GM23338 (cell line): Measurements from ENCODE around the gene KLRC3.
"Not testable (repeated sequence)": the region's sequence is repeated elsewhere in the genome, so short reads cannot be mapped to it uniquely, and the experiment has no call there.

Experiments
- CREB1 ChIP-seq: fragments of 250-450 bp; sonication (Bioruptor Pico); IDR thresholded peaks from 2 replicates; pipeline ENCODE4 v1.5.0; 2020; ENCODE audit warnings: low read depth, mild to moderate bottlenecking, moderate library complexity
- CTCF ChIP-seq, 2 experiments: fragments of 200-600 bp in 1 of 2; sonication (generic) in 1 of 2; conservative IDR thresholded peaks; 2 replicates each; pipeline versions ENCODE4 v1.5.1 to v1.6.1; 2016 to 2017; ENCODE audit warnings: antibody characterized with exemption in 2 of 2, low read depth in 2 of 2, mild to moderate bottlenecking in 2 of 2, moderate library complexity in 1 of 2
- ETS1 ChIP-seq: IDR thresholded peaks from 2 replicates; pipeline ENCODE4 v1.6.1; 2016; ENCODE audit warnings: antibody characterized with exemption
- EZH2 ChIP-seq: fragments of 200-600 bp; sonication (generic); IDR thresholded peaks from one replicate; pipeline ENCODE4 v1.8.0; 2017; ENCODE audit warnings: antibody characterized with exemption, mild to moderate bottlenecking, low read depth; ENCODE audit not compliant: unreplicated experiment
- EZH2phosphoT487 ChIP-seq: fragments of 200-600 bp; sonication (generic); IDR thresholded peaks from one replicate; pipeline ENCODE4 v1.8.1; 2018; ENCODE audit warnings: antibody characterized with exemption; ENCODE audit not compliant: unreplicated experiment
- JUNB ChIP-seq: IDR thresholded peaks from one replicate; pipeline ENCODE4 v1.6.1; 2016; ENCODE audit warnings: antibody characterized with exemption; ENCODE audit not compliant: unreplicated experiment
- POLR2AphosphoS5 ChIP-seq: IDR thresholded peaks from 2 replicates; pipeline ENCODE4 v1.6.1; 2016; ENCODE audit warnings: antibody characterized with exemption, low read depth
- REST ChIP-seq: IDR thresholded peaks from one replicate; pipeline ENCODE4 v1.6.1; 2018; ENCODE audit warnings: antibody characterized with exemption; ENCODE audit not compliant: unreplicated experiment
- ZNF331 ChIP-seq: fragments of 250-450 bp; sonication (Bioruptor Pico); IDR thresholded peaks from 2 replicates; pipeline ENCODE4 v1.5.0; 2020; ENCODE audit warnings: low read depth, mild to moderate bottlenecking, moderate library complexity
- ZNF462 ChIP-seq: fragments of 250-450 bp; sonication (Bioruptor Pico); IDR thresholded peaks from 2 replicates; pipeline ENCODE4 v1.5.0; 2020; ENCODE audit warnings: mild to moderate bottlenecking, moderate library complexity

- not testable (repeated sequence) for TF ChIP-seq REST; CTCF (conservative IDR thresholded peaks at IDR 0.05; ENCODE audit: low read depth in 2 of 2); EZH2phosphoT487; ZNF331 (CRISPR knock-in tag); EZH2; POLR2AphosphoS5; JUNB; CREB1 (CRISPR knock-in tag); ZNF462 (CRISPR knock-in tag); ETS1
These were observed 25.7 kb upstream of the KLRC3 start for GRCh38 chr12:10446052-10446451.
